Nucleus accumbens (tissue), 56 donors: ENCODE measurements around the gene PPDPF.

ENCODE experiments used
- DNase-seq, 56 donors: peaks; one replicate each; lab custom pipeline; 2025; lab: John Stamatoyannopoulos, UW

Gene PPDPF

GRCh38 chr20:63519668-63520503 lies 679 bp upstream of the PPDPF start:
- peak in 13 of 56 donors; percentile 32 to 79 (median 69) for DNase-seq

- peak in 50 of 56 donors; percentile 25 to 92 (median 70) for DNase-seq
Measured at GRCh38 chr20:63520934-63521601, 503 bp downstream of the PPDPF start.

GRCh38 chr20:63521602-63522001 lies 1.0 kb downstream of the PPDPF start:
- DNase-seq, result no peak

- DNase-seq, result no peak
Measured at GRCh38 chr20:63522091-63522868, 1.7 kb downstream of the PPDPF start.

- DNase-seq, result no peak
Measured at GRCh38 chr20:63522981-63523611, 2.5 kb downstream of the PPDPF start.

GRCh38 chr20:63525185-63525584 lies 4.6 kb downstream of the PPDPF start:
- no peak for DNase-seq

GRCh38 chr20:63525971-63526370 lies 5.4 kb downstream of the PPDPF start:
- no peak for DNase-seq

GRCh38 chr20:63527184-63527583 lies 6.6 kb downstream of the PPDPF start:
- DNase-seq, result no peak

GRCh38 chr20:63529180-63529860 lies 8.8 kb downstream of the PPDPF start:
- no peak for DNase-seq

GRCh38 chr20:63529861-63530787 lies 9.6 kb downstream of the PPDPF start:
- no peak for DNase-seq

GRCh38 chr20:63530788-63531160 lies 10.2 kb downstream of the PPDPF start:
- no peak for DNase-seq

- DNase-seq, result no peak
Measured at GRCh38 chr20:63531686-63532448, 11.3 kb downstream of the PPDPF start.

- DNase-seq, result no peak
Measured at GRCh38 chr20:63532449-63532971, 11.9 kb downstream of the PPDPF start.

GRCh38 chr20:63533388-63533787 lies 12.8 kb downstream of the PPDPF start:
- no peak for DNase-seq

- DNase-seq, result no peak
Measured at GRCh38 chr20:63533871-63534393, 13.4 kb downstream of the PPDPF start.

- DNase-seq, result no peak
Measured at GRCh38 chr20:63534427-63534830, 13.9 kb downstream of the PPDPF start.

- no peak for DNase-seq
Measured at GRCh38 chr20:63534831-63535651, 14.5 kb downstream of the PPDPF start.
